H9 (cell line): ENCODE measurements around the gene C16orf86. TPM values are rescaled to one million over a fixed set of nuclear protein-coding genes. Genes with fewer than 3 reads are reported as not detected.

Source experiments
- DNase-seq: peaks from one replicate; pipeline ENCODE4 v3.0.0-alpha.2; 2017
- H2AFZ ChIP-seq: one replicate; pipeline ENCODE4 v1.6.1; 2013; ENCODE audit warnings: mild to moderate bottlenecking, low read length, control low read depth, moderate library complexity
- H2AK5ac ChIP-seq: 2 replicates; pipeline ENCODE4 v1.6.1; 2013; ENCODE audit warnings: low read length, control low read depth, mixed read lengths; ENCODE audit not compliant: insufficient read length
- H2BK120ac ChIP-seq: one replicate; pipeline ENCODE4 v1.6.1; 2013; ENCODE audit warnings: low read depth, mild to moderate bottlenecking, low read length, control low read depth, inconsistent platforms; ENCODE audit not compliant: poor library complexity, severe bottlenecking
- H2BK12ac ChIP-seq: 2 replicates; pipeline ENCODE4 v1.6.1; 2013; ENCODE audit warnings: low read length, control low read depth, mixed read lengths, low read depth; ENCODE audit not compliant: insufficient read length
- H2BK15ac ChIP-seq: 2 replicates; pipeline ENCODE4 v1.6.1; 2013; ENCODE audit warnings: low read depth, low read length, control low read depth
- H2BK20ac ChIP-seq: one replicate; pipeline ENCODE4 v1.6.1; 2013; ENCODE audit warnings: low read depth, mild to moderate bottlenecking, low read length, control low read depth, inconsistent platforms; ENCODE audit not compliant: poor library complexity, severe bottlenecking
- H2BK5ac ChIP-seq: 2 replicates; pipeline ENCODE4 v1.6.1; 2013; ENCODE audit warnings: low read length, control low read depth, mixed read lengths; ENCODE audit not compliant: insufficient read length
- H3K14ac ChIP-seq: 2 replicates; pipeline ENCODE4 v1.6.1; 2013; ENCODE audit warnings: low read length, control low read depth; ENCODE audit not compliant: insufficient read depth
- H3K18ac ChIP-seq: 2 replicates; pipeline ENCODE4 v1.6.1; 2013; ENCODE audit warnings: low read depth, mild to moderate bottlenecking, mixed read lengths, low read length, control low read depth; ENCODE audit not compliant: insufficient read length
- H3K23ac ChIP-seq: 2 replicates; pipeline ENCODE4 v1.6.1; 2013; ENCODE audit warnings: low read length, control low read depth, mixed read lengths, low read depth; ENCODE audit not compliant: insufficient read length
- H3K23me2 ChIP-seq: 2 replicates; pipeline ENCODE4 v1.6.1; 2013; ENCODE audit warnings: low read depth, mild to moderate bottlenecking, mixed read lengths, low read length, control low read depth; ENCODE audit not compliant: insufficient read length, poor library complexity, severe bottlenecking
- H3K27ac ChIP-seq: 2 replicates; pipeline ENCODE4 v1.5.1; 2013; ENCODE audit warnings: low read length, control low read depth, mixed read lengths, low read depth; ENCODE audit not compliant: insufficient read length
- H3K27me3 ChIP-seq: 2 replicates; pipeline ENCODE4 v1.6.1; 2013; ENCODE audit warnings: low read length, control low read depth, inconsistent platforms; ENCODE audit not compliant: insufficient read depth
- H3K4ac ChIP-seq: 2 replicates; pipeline ENCODE4 v1.6.1; 2013; ENCODE audit warnings: low read depth, mild to moderate bottlenecking, control low read depth, inconsistent platforms, low read length, moderate library complexity
- H3K4me1 ChIP-seq: 2 replicates; pipeline ENCODE4 v1.6.1; 2013; ENCODE audit warnings: low read length, control low read depth, inconsistent platforms; ENCODE audit not compliant: insufficient read depth
- H3K4me2 ChIP-seq: 2 replicates; pipeline ENCODE4 v1.6.1; 2013; ENCODE audit warnings: low read length, control low read depth, mixed read lengths; ENCODE audit not compliant: insufficient read length, insufficient read depth
- H3K56ac ChIP-seq: 2 replicates; pipeline ENCODE4 v1.6.1; 2013; ENCODE audit warnings: low read depth, mild to moderate bottlenecking, mixed read lengths, low read length, control low read depth; ENCODE audit not compliant: insufficient read length
- H3K79me1 ChIP-seq: 2 replicates; pipeline ENCODE4 v1.6.1; 2013; ENCODE audit warnings: low read depth, mild to moderate bottlenecking, moderate library complexity, low read length, control low read depth, inconsistent platforms; ENCODE audit not compliant: insufficient read depth, poor library complexity, severe bottlenecking
- H3K79me2 ChIP-seq: 2 replicates; pipeline ENCODE4 v1.6.1; 2013; ENCODE audit warnings: low read length, control low read depth, inconsistent platforms; ENCODE audit not compliant: insufficient read depth
- H3K9ac ChIP-seq: 2 replicates; pipeline ENCODE4 v1.6.1; 2013; ENCODE audit warnings: low read length, control low read depth, mixed read lengths; ENCODE audit not compliant: insufficient read length; ENCODE audit errors: extremely low read depth
- H3K9me3 ChIP-seq: one replicate; pipeline ENCODE4 v1.6.1; 2013; ENCODE audit warnings: low read depth, low read length, inconsistent platforms; ENCODE audit not compliant: control insufficient read depth
- H3T11ph ChIP-seq: one replicate; pipeline ENCODE4 v1.6.1; 2013; ENCODE audit warnings: mild to moderate bottlenecking, low read length, control low read depth, inconsistent platforms
- H4K20me1 ChIP-seq: one replicate; pipeline ENCODE4 v1.6.1; 2013; ENCODE audit not compliant: control insufficient read depth, insufficient read length, insufficient read depth
- H4K5ac ChIP-seq: 2 replicates; pipeline ENCODE4 v1.6.1; 2013; ENCODE audit warnings: low read depth, mild to moderate bottlenecking, mixed read lengths, low read length, control low read depth; ENCODE audit not compliant: insufficient read length
- H4K8ac ChIP-seq: replicated peaks from 2 replicates; pipeline ENCODE4 v1.6.1; 2013; ENCODE audit warnings: low read length, control low read depth, mixed read lengths, low read depth; ENCODE audit not compliant: insufficient read length
- H4K91ac ChIP-seq: 2 replicates; pipeline ENCODE4 v1.6.1; 2013; ENCODE audit warnings: low read depth, mild to moderate bottlenecking, moderate library complexity, mixed read lengths, low read length, control low read depth; ENCODE audit not compliant: insufficient read length
- H3K27ac Mint-ChIP-seq, 3 experiments: 2 replicates in 2 of 3; 3 replicates in 1 of 3; pipeline ENCODE4 v1.8.0; 2020 to 2021; ENCODE audit warnings: mixed read lengths in 3 of 3, mild to moderate bottlenecking in 1 of 3, moderate library complexity in 1 of 3
- H3K27me3 Mint-ChIP-seq: 2 replicates; pipeline ENCODE4 v1.8.0; 2021; ENCODE audit warnings: low read depth, mild to moderate bottlenecking, moderate library complexity, mixed read lengths
- H3K36me3 Mint-ChIP-seq, 3 experiments: 2 replicates in 2 of 3; 3 replicates in 1 of 3; pipeline ENCODE4 v1.8.0; 2020 to 2021; ENCODE audit warnings: low read depth in 3 of 3, mixed read lengths in 3 of 3; ENCODE audit not compliant: insufficient read depth in 1 of 3
- H3K4me1 Mint-ChIP-seq, 2 experiments: 2 replicates each; pipeline ENCODE4 v1.8.0; 2020; ENCODE audit warnings: mixed read lengths in 2 of 2
- H3K4me3 Mint-ChIP-seq, 2 experiments: 2 replicates in 1 of 2; 3 replicates in 1 of 2; pipeline ENCODE4 v1.8.0; 2020 to 2021; ENCODE audit warnings: mild to moderate bottlenecking in 2 of 2, mixed read lengths in 2 of 2, moderate library complexity in 1 of 2
- H3K9me3 Mint-ChIP-seq, 2 experiments: 2 replicates in 1 of 2; 3 replicates in 1 of 2; pipeline ENCODE4 v1.8.0; 2020; ENCODE audit warnings: mild to moderate bottlenecking in 2 of 2, mixed read lengths in 2 of 2, moderate library complexity in 1 of 2
- CTCF ChIP-seq: fragments of 200-600 bp; sonication (generic); conservative IDR thresholded peaks from 3 replicates; pipeline ENCODE4 v1.8.0; 2021; ENCODE audit warnings: antibody characterized with exemption, mild to moderate bottlenecking
- WGBS: extraction: QIAGEN DNeasy Blood & Tissue Kit; methylation state at CpG from one replicate; pipeline ENCODE4 v1.1.7; 2013; ENCODE audit warnings: missing lambda C conversion rate, low lambda C conversion rate, mixed read lengths; ENCODE audit not compliant: insufficient read length; ENCODE audit errors: extremely low coverage; 5-methylcytosine and 5-hydroxymethylcytosine counted together
- total RNA-seq: library from RNA; stranded (reverse); gene quantifications from 2 replicates; pipeline ENCODE4 v1.2.1, GENCODE V29; 2021

Gene C16orf86
- total RNA-seq, 1 experiment from 2014 or later: 1.5 TPM

- Histone ChIP-seq H3K23ac (no peak overlapping the region), H4K8ac (no peak overlapping the region), H3K4me2 (no peak overlapping the region), H3K4ac (no peak overlapping the region), H2BK20ac (no peak overlapping the region), H2BK120ac (no peak overlapping the region), H3K56ac (no peak overlapping the region), H3K18ac (no peak overlapping the region), H4K5ac (no peak overlapping the region), H3K27ac (no peak overlapping the region), H2BK15ac (no peak overlapping the region), H3K27me3 (no peaks in the 10 kb centered on the region; the same call in 1 of the 2 replicates), H2AK5ac (no peak overlapping the region), H4K20me1 (no peaks in the 10 kb centered on the region), H3K23me2 (peaks cover 10% of the 10 kb centered on the region), H4K91ac (no peak overlapping the region), H3T11ph (no peak overlapping the region), H2BK5ac (no peak overlapping the region), H3K9ac (no peak overlapping the region), H3K9me3 (no peaks in the 10 kb centered on the region), H3K14ac (no peak overlapping the region), H3K79me1 (no peaks in the 10 kb centered on the region), H2BK12ac (no peak overlapping the region), H2AFZ (no peak overlapping the region), H3K4me1 (no peaks in the 10 kb centered on the region), H3K79me2 (no peaks in the 10 kb centered on the region)
- peaks cover 5% of the 10 kb centered on the region for H3K27me3 Mint-ChIP-seq
- H3K27ac Mint-ChIP-seq: no peak overlapping the region
- no CpG with 5 or more reads among the region's 34 CpGs for WGBS
- H3K36me3 Mint-ChIP-seq: peaks cover 8 to 28% (median 26%) of the 10 kb centered on the region in 3 experiments; a peak in 6 of 7 replicates
- no peaks in the 10 kb centered on the region; a peak in 1 of 5 replicates for H3K9me3 Mint-ChIP-seq
- H3K4me3 Mint-ChIP-seq: peak overlapping the region in 1 of 2 experiments; percentile 51; a peak in 1 of 5 replicates
- H3K4me1 Mint-ChIP-seq: peaks cover 3 to 10% of the 10 kb centered on the region in 2 experiments
- no peak for TF ChIP-seq CTCF
- peak; percentile 95 for DNase-seq
These were observed 17.1 kb upstream of the C16orf86 start for GRCh38 chr16:67649494-67649931.
